Left lobe of liver (tissue), 2 donors: Measurements from ENCODE around the gene DUOX1. TPM values are rescaled to one million over a fixed set of nuclear protein-coding genes. Genes with fewer than 3 reads are reported as not detected.
"Not testable (repeated sequence)": the region's sequence is repeated elsewhere in the genome, so short reads cannot be mapped to it uniquely, and the experiment has no call there.

Experiments
- ATAC-seq: fragments of 200-7000 bp; cut with Tn5 transposase; one replicate; pipeline ENCODE4 v1.9.1; 2020; ENCODE audit warnings: mild to moderate bottlenecking, moderate library complexity
- DNase-seq: peaks from one replicate; pipeline ENCODE4 v3.0.0-alpha.2; 2020; ENCODE audit warnings: low spot score
- total RNA-seq: library from RNA; stranded (reverse); gene quantifications from one replicate; pipeline ENCODE4 v1.2.1, GENCODE V29; 2021
- donor health status: DM: no; HTN: no; CAD: no; lungs with moderate emphysema.
- donor health status: DM: no; HTN: yes; CAD: no.

Gene DUOX1
- total RNA-seq = 0.45 TPM

DNA sequence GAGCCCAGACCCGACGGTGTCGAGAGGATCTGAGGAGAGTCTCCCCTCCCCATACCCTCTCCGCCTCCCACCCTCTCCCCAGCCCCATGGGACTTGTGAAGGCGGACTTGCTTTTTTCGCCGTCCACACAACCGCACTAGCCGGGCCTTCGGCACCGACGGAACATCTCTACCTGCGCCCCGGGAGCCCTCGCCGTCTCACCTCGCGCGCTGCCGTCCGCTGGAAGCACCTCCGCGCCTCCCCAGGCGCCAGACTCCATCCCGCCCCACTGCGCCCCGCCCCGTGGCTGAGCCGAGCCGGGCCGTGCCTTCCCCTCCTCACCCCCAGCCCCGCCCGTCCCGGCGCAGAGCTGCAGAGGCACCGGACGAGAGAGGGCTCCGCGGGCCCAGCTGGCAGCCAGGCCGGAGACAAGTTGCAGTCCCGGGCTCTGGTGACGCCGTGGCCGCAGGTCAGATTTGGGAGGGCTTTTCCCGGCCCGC is at the start of gene DUOX1, which contains the start of gene DUOXA1:
DUOX1 (plus strand) TSS at position 344 of the 479 bp plus-strand sequence. CDS start 1,973 bp downstream, outside the sequence.
DUOXA1 (minus strand) TSS at position 229 of the 479 bp plus-strand sequence. CDS start 6,865 bp downstream, outside the sequence.
- ATAC-seq (peak; percentile 22), DNase-seq (no peak)

GRCh38 chr15:45080593-45080992 is 49.2 kb upstream of the DUOX1 start:
- ATAC-seq = peak; percentile 57
- DNase-seq = not testable (repeated sequence)

DNA sequence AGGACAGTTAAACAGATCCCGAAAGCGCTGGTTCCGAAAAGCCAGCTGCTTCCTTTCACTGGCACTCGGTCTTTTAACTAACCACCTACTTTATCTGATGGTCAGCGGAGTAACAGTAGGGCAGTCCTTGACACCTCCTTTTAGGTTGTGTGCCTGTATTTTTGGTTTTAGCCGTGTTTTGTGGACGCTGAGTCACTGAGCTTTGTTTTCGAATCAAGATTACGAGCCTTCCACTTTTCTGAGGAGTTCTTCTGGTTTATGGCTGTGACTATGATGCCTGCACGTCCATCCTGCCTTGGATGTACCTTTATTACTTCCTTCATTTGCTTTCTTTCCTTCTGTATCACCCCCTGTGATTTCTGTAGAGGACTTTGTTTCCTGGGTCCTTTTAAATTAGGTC is 47.4 kb upstream of the DUOX1 start:
- DNase-seq, ATAC-seq: not testable (repeated sequence)

- DNase-seq (no peak), ATAC-seq (peak; percentile 47)
Measured at GRCh38 chr15:45083223-45083622, 46.6 kb upstream of the DUOX1 start.

GRCh38 chr15:45084163-45084562 is 45.6 kb upstream of the DUOX1 start:
- no peak for ATAC-seq

GRCh38 chr15:45087513-45087912 is 42.3 kb upstream of the DUOX1 start:
- DNase-seq = no peak
- no peak for ATAC-seq

More at GRCh38 chr15:45084163-45084562, 45.6 kb upstream of the DUOX1 start:
- DNase-seq = no peak

GRCh38 chr15:45088801-45089711 is 40.7 kb upstream of the DUOX1 start:
- no peak for DNase-seq
- ATAC-seq = peak; percentile 46

DNA sequence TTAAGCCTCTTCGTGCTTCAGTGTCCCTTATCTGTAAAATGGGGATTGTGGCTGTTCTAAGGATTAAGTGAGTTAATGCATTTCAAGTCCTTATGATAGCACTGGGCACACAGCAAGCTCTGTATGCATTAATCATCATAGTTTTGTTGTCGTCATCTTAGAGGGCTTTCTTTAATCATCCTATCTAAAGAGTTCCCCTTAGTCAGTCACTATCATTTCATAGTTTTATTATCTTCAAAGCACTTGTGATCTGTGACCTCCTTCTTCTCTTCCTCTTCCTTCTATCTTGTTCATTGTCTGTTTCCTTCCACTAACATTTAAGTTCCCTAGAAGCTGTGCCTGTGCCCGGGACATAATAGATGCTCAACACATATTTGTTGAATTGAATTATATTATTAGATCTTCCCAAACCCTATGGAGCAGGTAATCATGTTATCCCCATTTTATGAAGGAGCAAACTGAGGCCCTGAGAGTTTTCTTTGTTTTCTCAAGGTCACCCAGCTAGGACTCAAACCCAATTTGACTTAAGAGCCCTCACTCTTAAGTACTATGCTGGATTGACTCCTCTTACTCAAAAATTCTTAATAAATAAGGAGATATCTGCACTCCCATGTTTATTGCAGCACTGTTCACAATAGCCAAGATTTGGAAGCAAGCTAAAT is 40.0 kb upstream of the DUOX1 start:
- no peak for ATAC-seq
- no peak for DNase-seq

DNA sequence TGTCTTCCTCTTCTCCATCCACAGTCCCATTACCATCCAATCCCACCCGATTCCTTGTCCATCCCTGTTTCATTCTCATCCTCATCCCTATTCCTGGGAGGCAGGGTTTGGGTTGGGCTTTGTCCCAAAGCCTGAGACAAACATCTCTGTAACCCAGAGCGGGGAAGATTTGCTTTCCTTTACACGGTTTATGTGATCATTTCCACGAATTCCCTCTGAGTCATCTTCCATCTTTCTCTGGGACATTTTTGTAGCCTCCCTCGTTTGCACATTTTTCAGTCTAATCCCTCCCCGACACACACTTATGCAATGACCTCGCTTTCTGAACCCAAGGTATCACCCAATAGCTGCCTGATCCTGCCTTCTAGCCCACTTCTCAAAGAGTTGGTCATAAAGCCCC is 38.6 kb upstream of the DUOX1 start:
- ATAC-seq (no peak), DNase-seq (no peak)

DNA sequence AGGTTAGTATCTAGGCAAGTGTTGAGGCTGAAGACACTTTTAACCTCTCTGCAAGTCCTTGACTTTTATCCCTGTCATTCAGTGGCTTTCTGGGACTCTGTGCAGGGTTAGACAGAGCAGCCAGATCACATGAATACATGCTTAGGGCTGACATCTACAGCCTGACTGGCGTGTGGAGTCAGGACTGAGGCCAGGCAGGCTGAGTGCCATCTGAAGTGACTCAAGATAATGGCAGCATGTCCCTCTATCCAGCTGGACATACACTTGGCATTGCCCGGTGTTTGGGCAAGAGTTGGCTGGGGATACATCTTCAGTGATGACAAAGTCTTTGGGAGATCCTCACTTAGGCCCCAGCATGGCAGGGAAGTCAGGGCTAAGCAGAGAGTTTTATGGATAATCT is 38.2 kb upstream of the DUOX1 start:
- no peak for ATAC-seq
- DNase-seq = no peak

DNA sequence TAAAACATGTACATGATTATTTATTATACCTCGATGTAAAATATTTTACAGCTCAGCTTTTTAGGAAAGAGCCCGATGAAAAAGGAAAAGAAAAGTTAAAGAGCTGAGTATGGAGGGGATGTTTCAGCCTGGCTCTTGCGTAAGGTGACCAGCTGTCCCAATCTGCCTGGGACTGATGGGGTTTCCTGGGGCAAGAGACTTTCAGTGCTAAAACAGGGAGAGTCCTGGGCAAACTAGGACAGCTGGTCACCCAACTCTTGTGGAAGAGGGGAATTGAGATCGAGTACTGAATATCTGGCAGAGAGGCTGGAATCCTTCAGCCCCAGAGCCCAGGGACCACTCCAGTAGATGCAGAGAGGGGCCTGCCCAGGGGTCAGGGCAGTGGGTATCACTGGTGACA is 36.8 kb upstream of the DUOX1 start:
- ATAC-seq (no peak), DNase-seq (no peak)

DNA sequence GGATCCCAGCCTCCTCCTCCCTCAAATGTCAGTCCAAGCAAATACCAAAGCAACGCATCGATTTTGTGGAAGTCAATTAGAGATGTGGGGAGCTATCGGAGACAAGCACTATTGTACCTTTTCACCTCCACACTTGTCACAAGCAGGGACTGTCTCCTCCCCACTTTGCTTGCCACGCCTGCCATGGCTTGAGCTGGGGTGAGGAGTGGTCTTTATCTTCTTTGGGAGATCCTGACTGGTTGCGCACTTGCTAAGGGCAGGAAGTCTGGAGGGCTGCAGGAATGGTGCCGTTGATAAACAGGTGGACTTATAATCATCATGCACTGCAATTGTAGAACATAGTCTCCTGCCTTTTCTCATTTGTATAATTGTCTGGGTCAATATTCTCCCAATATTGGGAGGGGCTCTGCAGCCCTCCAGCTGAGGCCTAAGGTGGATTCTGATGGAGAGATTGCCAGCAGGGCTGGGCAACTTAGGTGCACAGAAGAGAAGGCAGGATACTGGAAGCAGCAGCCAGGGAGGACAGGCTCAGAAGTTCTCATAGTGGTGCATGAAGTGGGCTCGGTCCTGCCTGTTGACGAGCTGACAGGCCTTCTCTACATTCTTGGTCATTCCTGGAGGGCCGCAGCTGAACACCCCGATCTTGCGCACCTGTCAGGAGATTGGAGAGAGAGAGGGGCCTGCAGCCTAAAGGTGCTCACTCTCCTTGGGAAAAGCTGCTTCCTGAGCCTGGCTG is 36.0 kb upstream of the DUOX1 start:
- ATAC-seq (no peak), DNase-seq (no peak)

DNA sequence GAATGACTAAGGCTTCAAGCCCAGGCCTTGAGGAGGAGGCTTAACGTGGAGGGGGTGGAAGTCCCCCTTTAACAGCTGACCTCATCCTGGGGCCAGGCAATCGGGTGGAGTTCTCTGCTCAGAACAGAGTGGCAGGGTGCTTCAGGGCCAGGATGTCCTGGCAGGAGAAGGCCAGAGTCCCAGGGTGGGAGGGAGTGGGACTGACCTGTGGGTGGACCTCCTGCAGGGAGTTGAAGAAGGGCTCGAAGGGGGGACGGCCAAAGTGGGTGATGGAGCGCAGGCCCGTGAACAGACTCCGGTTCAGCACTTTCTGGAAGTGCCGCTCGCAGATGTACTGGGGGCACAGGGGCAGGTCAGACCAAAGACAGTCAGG is 35.5 kb upstream of the DUOX1 start:
- DNase-seq (no peak), ATAC-seq (no peak)

GRCh38 chr15:45095661-45096060 is 34.1 kb upstream of the DUOX1 start:
- no peak for DNase-seq
- ATAC-seq = no peak

GRCh38 chr15:45097466-45097865 is 32.3 kb upstream of the DUOX1 start:
- DNase-seq (no peak), ATAC-seq (no peak)

DNA sequence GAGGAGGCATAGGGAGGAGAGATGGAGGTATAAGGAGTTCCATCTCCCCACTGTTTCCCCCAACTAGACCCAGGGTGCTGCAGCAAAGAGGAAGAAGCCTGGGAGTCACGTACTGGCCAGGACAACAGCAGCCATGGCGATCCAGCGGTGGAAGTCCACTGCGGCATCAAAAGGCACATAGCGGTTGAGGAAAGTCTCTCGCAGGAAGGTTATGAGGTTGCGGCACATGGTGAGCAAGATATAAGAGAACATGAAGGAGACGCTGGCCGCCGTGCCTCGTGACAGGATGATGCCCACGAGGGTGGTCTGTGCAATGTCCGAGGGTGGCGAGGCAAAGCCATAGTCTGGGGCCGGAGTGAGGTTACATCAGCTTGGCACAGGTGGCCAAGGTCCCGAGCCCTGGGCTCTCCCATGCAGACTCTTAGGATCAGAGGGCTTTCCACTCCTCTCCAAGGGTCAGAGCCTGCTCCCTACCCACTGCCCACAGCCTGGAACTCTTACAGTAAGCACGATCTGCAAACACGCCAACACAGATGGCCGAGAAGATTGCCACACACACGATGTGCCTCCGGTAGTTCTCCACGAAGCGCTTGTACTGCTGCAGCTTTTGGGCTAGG is 30.1 kb upstream of the DUOX1 start:
- DNase-seq (no peak), ATAC-seq (no peak)

DNA sequence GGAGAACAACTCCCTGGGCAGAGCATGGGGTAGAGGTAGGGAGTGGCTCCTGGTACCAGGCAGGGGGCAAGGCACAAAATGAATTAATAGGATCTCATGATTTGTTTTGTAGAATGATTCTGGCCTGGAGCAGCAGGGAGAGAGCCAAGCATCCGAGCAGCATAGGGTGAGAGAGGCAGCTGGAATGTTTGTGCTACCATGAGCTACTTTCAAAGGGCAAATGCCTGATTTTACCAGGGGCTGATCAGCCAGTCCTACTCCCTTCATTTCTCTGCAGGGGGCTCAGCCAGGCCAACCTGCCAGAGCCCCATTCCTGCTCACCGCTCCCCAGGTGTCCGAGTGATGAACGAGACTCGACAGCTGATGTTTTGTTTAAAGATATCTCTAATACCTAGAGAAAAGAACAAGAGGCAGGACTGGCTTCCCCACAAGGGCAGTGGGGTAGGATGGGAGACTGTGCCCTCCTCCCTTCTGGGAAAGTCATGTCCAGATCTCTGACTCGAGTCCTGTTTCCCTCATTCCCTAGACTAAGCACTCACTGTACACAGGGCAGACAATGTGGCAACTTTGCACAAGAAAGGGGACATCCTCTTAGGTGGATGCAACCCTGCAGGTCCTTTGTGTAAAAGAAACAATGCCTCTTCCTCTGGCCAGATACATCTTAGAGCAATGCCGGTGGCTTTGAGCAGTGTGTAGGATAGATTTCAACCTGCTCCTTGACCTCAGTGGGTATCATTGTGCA is 28.7 kb upstream of the DUOX1 start:
- DNase-seq (no peak), ATAC-seq (no peak)

DNA sequence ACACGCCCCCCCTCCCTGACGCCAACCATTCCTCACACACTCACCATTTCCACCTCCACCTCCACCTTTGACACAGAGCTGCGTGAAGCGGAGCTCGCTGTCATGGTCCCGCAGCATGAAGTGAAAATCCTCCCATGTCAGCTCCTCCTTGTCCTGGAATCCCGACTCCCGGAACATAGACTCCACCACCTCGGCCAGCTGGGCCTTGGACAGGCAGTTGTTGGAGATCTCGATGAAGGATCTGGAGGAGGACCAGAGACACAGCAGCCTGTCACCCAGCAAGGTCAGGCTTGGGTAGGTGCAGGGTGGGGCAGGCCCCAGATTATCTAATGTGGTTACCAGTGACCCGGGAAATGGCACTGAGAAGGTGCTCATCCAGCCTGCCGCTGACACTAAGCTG is 28.0 kb upstream of the DUOX1 start:
- DNase-seq (no peak), ATAC-seq (no peak)

DNA sequence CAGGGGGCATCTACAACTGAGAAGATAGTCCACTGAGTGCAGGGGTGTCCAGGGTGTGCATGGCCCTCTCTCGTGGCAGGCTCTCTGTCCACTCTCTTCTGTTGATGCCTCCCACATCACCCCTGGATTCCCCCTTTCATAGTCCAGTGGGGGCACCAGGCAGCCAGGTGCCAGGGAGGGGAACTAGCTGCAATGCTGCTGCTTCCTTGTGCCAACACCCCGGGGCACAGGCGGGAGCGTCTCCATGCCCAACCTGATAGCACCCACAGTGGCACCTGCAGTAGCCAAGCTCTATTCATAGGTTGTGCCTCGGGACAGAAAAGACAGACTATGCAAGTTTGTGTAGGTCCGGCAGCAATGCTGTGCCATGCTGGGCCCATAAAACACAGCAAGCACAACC is 27.6 kb upstream of the DUOX1 start:
- DNase-seq (no peak), ATAC-seq (no peak)

DNA sequence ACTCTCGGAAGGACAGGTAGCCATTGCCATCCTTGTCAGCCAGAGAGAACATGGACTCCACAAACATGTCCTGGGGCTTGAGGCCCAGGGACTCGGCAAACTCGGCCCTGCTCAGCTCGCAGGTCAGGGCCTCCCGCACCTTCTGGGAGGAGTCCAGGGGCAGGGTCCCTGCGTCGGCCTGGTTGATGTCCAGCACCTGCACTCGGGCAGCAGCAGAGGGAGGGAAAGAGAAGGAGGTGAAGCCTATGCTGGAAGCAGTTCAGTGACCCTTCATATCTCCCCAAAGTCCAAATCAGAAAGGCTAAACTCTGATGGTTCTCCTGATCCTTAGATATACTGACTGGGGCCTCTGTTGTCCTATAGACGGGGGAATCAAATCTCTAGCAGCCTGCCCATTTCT is 25.6 kb upstream of the DUOX1 start:
- ATAC-seq, DNase-seq: not testable (repeated sequence)
